Osteocyte (in vitro differentiated cells): ENCODE measurements around the gene UBE3C. TPM values are rescaled to one million over a fixed set of nuclear protein-coding genes. Genes with fewer than 3 reads are reported as not detected.

Experiments
- DNase-seq: peaks from one replicate; pipeline ENCODE4 v3.0.0; 2021; ENCODE audit warnings: mixed read lengths; ENCODE audit not compliant: unreplicated experiment; ENCODE audit errors: extremely low spot score
- H3K27ac Mint-ChIP-seq: one replicate; pipeline ENCODE4 v1.8.0; 2021; ENCODE audit warnings: mild to moderate bottlenecking, mixed read lengths; ENCODE audit not compliant: unreplicated experiment
- H3K27me3 Mint-ChIP-seq: one replicate; pipeline ENCODE4 v1.8.0; 2021; ENCODE audit warnings: mixed read lengths; ENCODE audit not compliant: unreplicated experiment
- H3K36me3 Mint-ChIP-seq: one replicate; pipeline ENCODE4 v1.8.0; 2021; ENCODE audit warnings: mixed read lengths; ENCODE audit not compliant: unreplicated experiment
- H3K4me1 Mint-ChIP-seq: one replicate; pipeline ENCODE4 v1.8.0; 2021; ENCODE audit warnings: mixed read lengths; ENCODE audit not compliant: unreplicated experiment
- H3K4me3 Mint-ChIP-seq: one replicate; pipeline ENCODE4 v1.8.0; 2021; ENCODE audit warnings: mild to moderate bottlenecking, moderate library complexity, mixed read lengths; ENCODE audit not compliant: unreplicated experiment
- H3K9me3 Mint-ChIP-seq: one replicate; pipeline ENCODE4 v1.8.0; 2021; ENCODE audit warnings: mixed read lengths; ENCODE audit not compliant: unreplicated experiment
- total RNA-seq: library from RNA; stranded (reverse); gene quantifications from 2 replicates; pipeline ENCODE4 v1.2.1, GENCODE V29; 2021
- TF ChIP-seq, protein P1 (sequence below): fragments of 200-600 bp; sonication (generic); IDR thresholded peaks from 2 replicates; pipeline ENCODE4 v1.5.0; 2021; ENCODE audit warnings: antibody characterized with exemption, mild to moderate bottlenecking, moderate library complexity

The UBE3C gene
- total RNA-seq, 1 donor from 2014 or later: 59.6 TPM

- Mint-ChIP-seq H3K36me3 (peaks cover 4% of the 10 kb centered on the region), H3K27ac (no peak overlapping the region), H3K4me1 (peaks cover 32% of the 10 kb centered on the region), H3K9me3 (no peaks in the 10 kb centered on the region), H3K4me3 (no peak overlapping the region), H3K27me3 (no peaks in the 10 kb centered on the region)
- no peak for DNase-seq
- TF ChIP-seq, protein P1, sequence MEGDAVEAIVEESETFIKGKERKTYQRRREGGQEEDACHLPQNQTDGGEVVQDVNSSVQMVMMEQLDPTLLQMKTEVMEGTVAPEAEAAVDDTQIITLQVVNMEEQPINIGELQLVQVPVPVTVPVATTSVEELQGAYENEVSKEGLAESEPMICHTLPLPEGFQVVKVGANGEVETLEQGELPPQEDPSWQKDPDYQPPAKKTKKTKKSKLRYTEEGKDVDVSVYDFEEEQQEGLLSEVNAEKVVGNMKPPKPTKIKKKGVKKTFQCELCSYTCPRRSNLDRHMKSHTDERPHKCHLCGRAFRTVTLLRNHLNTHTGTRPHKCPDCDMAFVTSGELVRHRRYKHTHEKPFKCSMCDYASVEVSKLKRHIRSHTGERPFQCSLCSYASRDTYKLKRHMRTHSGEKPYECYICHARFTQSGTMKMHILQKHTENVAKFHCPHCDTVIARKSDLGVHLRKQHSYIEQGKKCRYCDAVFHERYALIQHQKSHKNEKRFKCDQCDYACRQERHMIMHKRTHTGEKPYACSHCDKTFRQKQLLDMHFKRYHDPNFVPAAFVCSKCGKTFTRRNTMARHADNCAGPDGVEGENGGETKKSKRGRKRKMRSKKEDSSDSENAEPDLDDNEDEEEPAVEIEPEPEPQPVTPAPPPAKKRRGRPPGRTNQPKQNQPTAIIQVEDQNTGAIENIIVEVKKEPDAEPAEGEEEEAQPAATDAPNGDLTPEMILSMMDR: no peak
Observed at GRCh38 chr7:157149317-157149716, 10.6 kb downstream of the UBE3C start.

DNA sequence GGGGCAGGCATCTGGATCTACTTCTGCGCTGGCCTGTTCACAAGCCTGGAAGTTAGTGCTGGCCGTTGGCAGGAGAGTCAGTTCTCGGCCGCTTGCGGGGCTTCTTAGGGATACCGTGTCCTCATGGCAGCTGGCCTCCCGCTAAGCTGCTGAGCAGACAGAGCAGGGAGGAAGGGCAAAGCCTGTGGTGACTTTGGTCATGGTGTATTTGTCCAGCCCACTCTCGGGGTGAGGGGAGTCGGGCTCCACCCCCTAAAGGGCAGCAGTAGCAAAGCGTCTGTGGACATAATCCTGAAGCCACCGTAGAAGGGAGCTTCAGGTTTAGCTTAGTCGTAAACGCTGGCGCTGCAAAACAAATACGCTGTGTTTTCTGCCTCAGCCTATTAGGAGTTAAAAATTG, 12.2 kb downstream of the UBE3C start:
- Mint-ChIP-seq H3K27me3 (no peaks in the 10 kb centered on the region), H3K4me1 (peaks cover 33% of the 10 kb centered on the region), H3K36me3 (peaks cover 4% of the 10 kb centered on the region), H3K9me3 (no peaks in the 10 kb centered on the region), H3K27ac (peak overlapping the region; percentile 77), H3K4me3 (peak overlapping the region; percentile 38)
- DNase-seq: peak; percentile 74
- TF ChIP-seq, protein P1: no peak

- Mint-ChIP-seq H3K4me1 (peaks cover 32% of the 10 kb centered on the region), H3K27ac (peak overlapping the region; percentile 77), H3K9me3 (no peaks in the 10 kb centered on the region), H3K27me3 (no peaks in the 10 kb centered on the region), H3K36me3 (peaks cover 4% of the 10 kb centered on the region), H3K4me3 (no peak overlapping the region)
- TF ChIP-seq, protein P1: no peak
- DNase-seq: peak; percentile 25
Observed at GRCh38 chr7:157151626-157152339, 13.1 kb downstream of the UBE3C start.

GRCh38 chr7:157152391-157152937, 13.7 kb downstream of the UBE3C start:
- Mint-ChIP-seq H3K4me1 (peaks cover 28% of the 10 kb centered on the region), H3K36me3 (peaks cover 2% of the 10 kb centered on the region), H3K27me3 (no peaks in the 10 kb centered on the region), H3K27ac (peak overlapping the region; percentile 14), H3K4me3 (no peak overlapping the region), H3K9me3 (no peaks in the 10 kb centered on the region)
- TF ChIP-seq, protein P1: no peak
- no peak for DNase-seq

GRCh38 chr7:157153260-157153659, 14.5 kb downstream of the UBE3C start:
- Mint-ChIP-seq H3K9me3 (no peaks in the 10 kb centered on the region), H3K27me3 (no peaks in the 10 kb centered on the region), H3K4me1 (peaks cover 25% of the 10 kb centered on the region), H3K4me3 (no peak overlapping the region), H3K36me3 (peaks cover 2% of the 10 kb centered on the region), H3K27ac (no peak overlapping the region)
- DNase-seq: no peak
- TF ChIP-seq, protein P1: no peak
